ENCODE measurements around the gene DDX59. TPM values are rescaled to one million over a fixed set of nuclear protein-coding genes. Genes with fewer than 3 reads are reported as not detected.
A peak's percentile ranks its signal among the peaks of the same experiment; 100 is the strongest.

DDX59 gene
- polyA plus RNA-seq, 4 donors, result 15.4 to 25.7 (median 23.9) TPM

- DNase-seq, result peak; percentile 94 to 96
- no peaks in the 10 kb centered on the region for H3K36me3 ChIP-seq (ENCODE audit: control insufficient read depth in 3 of 3, insufficient read depth in 2 of 3, low read depth in 1 of 3, low read length in 3 of 3)
- WGBS, 3 donors, result 0 to 1% (median 1%) methylated on average over 58 to 59 of the region's 59 CpGs
- peak within 1 kb of the TSS; percentile 65 to 76 (median 71) for H3K4me3 ChIP-seq (ENCODE audit: low read depth in 1 of 3, low read length in 3 of 3)
- no peaks in the 10 kb centered on the region for H3K4me1 ChIP-seq (ENCODE audit: control insufficient read depth in 3 of 3, insufficient read depth in 2 of 3, low read depth in 1 of 3, low read length in 2 of 3)
- FAIRE-seq, result no peak
- H3K27me3 ChIP-seq (ENCODE audit: control insufficient read depth in 3 of 3, insufficient read depth in 3 of 3, low read length in 3 of 3), result no peaks in the 10 kb centered on the region
- no peaks in the 10 kb centered on the region for H3K9me3 ChIP-seq (ENCODE audit: control insufficient read depth in 2 of 2, insufficient read depth in 1 of 2, low read depth in 1 of 2, low read length in 1 of 2)
- H3K27ac ChIP-seq (ENCODE audit: low read depth in 1 of 3, low read length in 2 of 3), result peak within 1 kb of the TSS in 2 of 3 donors; percentile 9 to 30
Observed at GRCh38 chr1:200620273-200621131, 49.2 kb downstream of the DDX59 start, which contains the start of gene KIF14. KIF14 (minus strand) TSS chr1:200620751; CDS start chr1:200618723, 2,028 bp downstream.

GRCh38 chr1:200619894-200620272 lies 49.8 kb downstream of the DDX59 start:
- H3K4me1 ChIP-seq (ENCODE audit: control insufficient read depth in 3 of 3, insufficient read depth in 2 of 3, low read depth in 1 of 3, low read length in 2 of 3), result no peaks in the 10 kb centered on the region
- no peak overlapping the region for H3K27ac ChIP-seq (ENCODE audit: low read depth in 1 of 3, low read length in 2 of 3)
- WGBS, 3 donors, result 4 to 13% (median 8%) methylated on average over 6 of the region's 6 CpGs
- FAIRE-seq (no peak), DNase-seq (no peak)
- H3K36me3 ChIP-seq (ENCODE audit: control insufficient read depth in 3 of 3, insufficient read depth in 2 of 3, low read depth in 1 of 3, low read length in 3 of 3), result no peaks in the 10 kb centered on the region
- H3K27me3 ChIP-seq (ENCODE audit: control insufficient read depth in 3 of 3, insufficient read depth in 3 of 3, low read length in 3 of 3), result no peaks in the 10 kb centered on the region
- H3K9me3 ChIP-seq (ENCODE audit: control insufficient read depth in 2 of 2, insufficient read depth in 1 of 2, low read depth in 1 of 2, low read length in 1 of 2), result no peaks in the 10 kb centered on the region
- H3K4me3 ChIP-seq (ENCODE audit: low read depth in 1 of 3, low read length in 3 of 3), result peak overlapping the region in 2 of 3 donors; percentile 65 to 76

- Histone ChIP-seq H3K36me3 (ENCODE audit: control insufficient read depth in 3 of 3, insufficient read depth in 2 of 3, low read depth in 1 of 3, low read length in 3 of 3) (peaks cover 0 to 7% (median 0%) of the 10 kb centered on the region in 3 donors), H3K27me3 (ENCODE audit: control insufficient read depth in 3 of 3, insufficient read depth in 3 of 3, low read length in 3 of 3) (no peaks in the 10 kb centered on the region), H3K27ac (ENCODE audit: low read depth in 1 of 3, low read length in 2 of 3) (no peak overlapping the region), H3K4me3 (ENCODE audit: low read depth in 1 of 3, low read length in 3 of 3) (no peak overlapping the region), H3K4me1 (ENCODE audit: control insufficient read depth in 3 of 3, insufficient read depth in 2 of 3, low read depth in 1 of 3, low read length in 2 of 3) (no peaks in the 10 kb centered on the region), H3K9me3 (ENCODE audit: control insufficient read depth in 2 of 2, insufficient read depth in 1 of 2, low read depth in 1 of 2, low read length in 1 of 2) (no peaks in the 10 kb centered on the region)
- no peak for FAIRE-seq
- DNase-seq, result no peak
- WGBS, 3 donors, result 64 to 75% (median 74%) methylated on average over 2 of the region's 2 CpGs
Observed at GRCh38 chr1:200610846-200611245, 58.9 kb downstream of the DDX59 start.

DNA sequence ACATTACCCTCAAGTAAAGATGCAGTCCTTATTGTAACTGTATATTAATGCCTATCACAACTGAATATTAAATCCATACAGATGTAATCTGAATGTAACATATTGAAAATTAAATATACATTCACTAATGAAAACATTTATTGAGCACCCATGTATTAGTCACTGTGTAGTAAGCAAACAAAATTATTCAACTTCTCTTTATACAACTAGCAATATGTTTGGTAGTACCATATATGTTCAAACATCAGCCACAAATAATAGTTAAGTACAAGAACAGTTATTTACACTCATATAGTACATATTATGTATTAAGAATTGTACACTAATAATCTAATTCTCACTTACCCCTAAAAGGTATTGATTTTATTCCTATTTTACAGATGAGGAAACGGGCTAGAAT lies 67.1 kb downstream of the DDX59 start:
- peaks cover 0 to 3% (median 2%) of the 10 kb centered on the region in 3 donors for H3K36me3 ChIP-seq (ENCODE audit: control insufficient read depth in 3 of 3, insufficient read depth in 2 of 3, low read depth in 1 of 3, low read length in 3 of 3)
- no peaks in the 10 kb centered on the region for H3K9me3 ChIP-seq (ENCODE audit: control insufficient read depth in 2 of 2, insufficient read depth in 1 of 2, low read depth in 1 of 2, low read length in 1 of 2)
- H3K27me3 ChIP-seq (ENCODE audit: control insufficient read depth in 3 of 3, insufficient read depth in 3 of 3, low read length in 3 of 3), result no peaks in the 10 kb centered on the region
- WGBS, 3 donors, result 96 to 100% (median 96%) methylated on average over 1 of the region's 1 CpG
- FAIRE-seq (no peak), DNase-seq (no peak)
- no peak overlapping the region for H3K4me3 ChIP-seq (ENCODE audit: low read depth in 1 of 3, low read length in 3 of 3)
- no peaks in the 10 kb centered on the region for H3K4me1 ChIP-seq (ENCODE audit: control insufficient read depth in 3 of 3, insufficient read depth in 2 of 3, low read depth in 1 of 3, low read length in 2 of 3)
- no peak overlapping the region for H3K27ac ChIP-seq (ENCODE audit: low read depth in 1 of 3, low read length in 2 of 3)

Other genes starting within 250 kb of the DDX59 start
- 1 to 10 TPM in 2 of 4 donors, under 1 TPM in 1, not detected in 1; 0.22 to 2.8 (median 1.9) TPM for gene KIF14, start 49.2 kb downstream of the DDX59 start, polyA plus RNA-seq
- gene CAMSAP2, start 69.0 kb upstream of the DDX59 start, polyA plus RNA-seq, result 10 to 100 TPM in 1 of 4 donors, 1 to 10 TPM in 3; 2.0 to 10.8 (median 3.8) TPM
- gene GPR25, start 203.1 kb upstream of the DDX59 start, polyA plus RNA-seq, result under 1 TPM in 2 of 4 donors, not detected in 2; 0.07 to 0.10 TPM
- 100 to 1,000 TPM in 3 of 4 donors, 10 to 100 TPM in 1; 58.7 to 192 (median 156) TPM for gene INAVA, start 225.0 kb upstream of the DDX59 start, polyA plus RNA-seq

Data from small intestine (tissue), 7 donors.